CD14-positive monocyte (primary cell): ENCODE data around the gene EGFL8. TPM values are rescaled to one million over a fixed set of nuclear protein-coding genes. Genes with fewer than 3 reads are reported as not detected.

ENCODE experiments used
- DNase-seq, 3 donors: peaks; one replicate each; pipeline ENCODE4 v3.0.0-alpha.2; 2011 to 2022
- H2AFZ ChIP-seq: 2 replicates; pipeline ENCODE4 v1.6.0; 2012; ENCODE audit warnings: mild to moderate bottlenecking, low read depth, low read length, inconsistent platforms; ENCODE audit not compliant: insufficient read depth, poor library complexity, severe bottlenecking
- H3K27ac ChIP-seq, 2 donors: 1 replicate in 1 of 2; 2 replicates in 1 of 2; pipeline ENCODE4 v1.5.1; 2012 to 2013; ENCODE audit warnings: low read length in 2 of 2, control low read depth in 1 of 2, inconsistent platforms in 1 of 2, low read depth in 1 of 2, mild to moderate bottlenecking in 1 of 2
- H3K27me3 ChIP-seq, 2 donors: one replicate each; pipeline versions ENCODE4 v1.6.0 to v1.6.1; 2011 to 2013; ENCODE audit warnings: low read length in 2 of 2; ENCODE audit not compliant: control insufficient read depth in 2 of 2, insufficient read depth in 2 of 2
- H3K36me3 ChIP-seq, 2 donors: replicated peaks in 1 of 2; 1 replicate in 1 of 2; 2 replicates in 1 of 2; pipeline versions ENCODE4 v1.5.1 to v1.6.1; 2012 to 2013; ENCODE audit warnings: low read length in 2 of 2, control low read depth in 1 of 2, inconsistent platforms in 1 of 2, mild to moderate bottlenecking in 1 of 2; ENCODE audit not compliant: insufficient read depth in 2 of 2, control insufficient read depth in 1 of 2
- H3K4me1 ChIP-seq, 2 donors: 1 replicate in 1 of 2; 2 replicates in 1 of 2; pipeline versions ENCODE4 v1.5.1 to v1.6.1; 2012 to 2013; ENCODE audit warnings: low read length in 2 of 2, control low read depth in 1 of 2, inconsistent platforms in 1 of 2, mild to moderate bottlenecking in 1 of 2, moderate library complexity in 1 of 2; ENCODE audit not compliant: insufficient read depth in 2 of 2, control insufficient read depth in 1 of 2
- H3K4me2 ChIP-seq: replicated peaks from 2 replicates; pipeline ENCODE3; 2012; ENCODE audit warnings: low read length, moderate library complexity, mild to moderate bottlenecking; ENCODE audit not compliant: poor library complexity, severe bottlenecking; ENCODE audit errors: extremely low read depth
- H3K4me3 ChIP-seq, 3 experiments: fragments of 200-600 bp in 1 of 3; sonication (generic) in 1 of 3; replicated peaks in 1 of 3; 1 replicate in 2 of 3; 2 replicates in 1 of 3; pipeline ENCODE4 v1.5.1; 2011 to 2013; ENCODE audit warnings: low read length in 3 of 3, mild to moderate bottlenecking in 3 of 3, control low read depth in 2 of 3, low read depth in 2 of 3, inconsistent platforms in 1 of 3, moderate library complexity in 1 of 3
- H3K79me2 ChIP-seq: 2 replicates; pipeline ENCODE4 v1.6.0; 2012; ENCODE audit warnings: mild to moderate bottlenecking, control low read depth, inconsistent platforms, low read length, moderate library complexity; ENCODE audit not compliant: insufficient read depth
- H3K9ac ChIP-seq: 2 replicates; pipeline ENCODE4 v1.6.0; 2017; ENCODE audit warnings: low read length, mild to moderate bottlenecking; ENCODE audit not compliant: insufficient read depth, poor library complexity, severe bottlenecking
- H3K9me3 ChIP-seq, 2 donors: replicated peaks in 1 of 2; 1 replicate in 1 of 2; 2 replicates in 1 of 2; pipeline versions ENCODE4 v1.5.1 to v1.6.1; 2012 to 2013; ENCODE audit warnings: low read length in 2 of 2, control low read depth in 1 of 2; ENCODE audit not compliant: control insufficient read depth in 1 of 2, insufficient read depth in 1 of 2
- H4K20me1 ChIP-seq: 2 replicates; pipeline ENCODE4 v1.6.0; 2012; ENCODE audit warnings: mild to moderate bottlenecking, low read length, control low read depth, moderate library complexity; ENCODE audit not compliant: insufficient read depth
- H3K27ac Mint-ChIP-seq, 7 donors: one replicate each; pipeline ENCODE4 v1.8.0; 2020; ENCODE audit warnings: mild to moderate bottlenecking in 7 of 7, mixed read lengths in 7 of 7, moderate library complexity in 6 of 7, inconsistent platforms in 2 of 7
- H3K27me3 Mint-ChIP-seq, 3 donors: one replicate each; pipeline ENCODE4 v1.8.0; 2021 to 2022; ENCODE audit warnings: low read depth in 3 of 3, mild to moderate bottlenecking in 3 of 3, mixed read lengths in 3 of 3, moderate library complexity in 3 of 3, inconsistent platforms in 1 of 3
- H3K36me3 Mint-ChIP-seq, 2 donors: one replicate each; pipeline ENCODE4 v1.8.0; 2020; ENCODE audit warnings: mixed read lengths in 2 of 2, inconsistent platforms in 1 of 2, mild to moderate bottlenecking in 1 of 2
- H3K4me1 Mint-ChIP-seq: one replicate; pipeline ENCODE4 v1.8.0; 2020; ENCODE audit warnings: mild to moderate bottlenecking, mixed read lengths
- H3K4me3 Mint-ChIP-seq, 2 donors: one replicate each; pipeline ENCODE4 v1.8.0; 2020; ENCODE audit warnings: mild to moderate bottlenecking in 2 of 2, mixed read lengths in 2 of 2, moderate library complexity in 1 of 2
- H3K9me3 Mint-ChIP-seq, 7 donors: one replicate each; pipeline ENCODE4 v1.8.0; 2020 to 2022; ENCODE audit warnings: mixed read lengths in 7 of 7, mild to moderate bottlenecking in 6 of 7, moderate library complexity in 6 of 7, inconsistent platforms in 2 of 7
- WGBS: methylation state at CpG from one replicate; pipeline ENCODE4 v1.1.5; 2013; ENCODE audit warnings: missing lambda C conversion rate; ENCODE audit not compliant: insufficient coverage; 5-methylcytosine and 5-hydroxymethylcytosine counted together
- intact Hi-C, 2 donors: fragments of 100-400 bp; cut with micrococcal nuclease; formaldehyde crosslinking; loops; one replicate each; pipeline versions ENCODE4 v1.15.0 to v1.15.1; 2023
- polyA plus RNA-seq, 3 donors: library from polyadenylated mRNA; depleted of rRNA in 1 of 3; unstranded in 2 of 3; stranded (reverse) in 1 of 3; fragments of 300-500 nt in 2 of 3; fragments of >200 nt in 1 of 3; fragmentation: Illumina TruSeq in 2 of 3; gene quantifications; 1 replicate in 2 of 3; 2 replicates in 1 of 3; pipeline ENCODE4 v1.2.3, GENCODE V29; 2012 to 2021
- TF ChIP-seq, protein P1 (sequence below): fragments of 200-600 bp; IDR thresholded peaks from one replicate; pipeline ENCODE4 v1.8.0; 2022; ENCODE audit warnings: antibody characterized with exemption, mild to moderate bottlenecking

Gene EGFL8
- polyA plus RNA-seq, 3 donors, result 0.22 to 1.8 TPM; not detected in 1

GRCh38 chr6:32212076-32212760, 47.8 kb downstream of the EGFL8 start:
- no peaks in the 10 kb centered on the region for H4K20me1 ChIP-seq
- H3K9ac ChIP-seq, result no peak overlapping the region
- no peak for DNase-seq
- H3K36me3 ChIP-seq, result no peaks in the 10 kb centered on the region
- H2AFZ ChIP-seq, result no peak overlapping the region
- H3K9me3 Mint-ChIP-seq, result no peaks in the 10 kb centered on the region
- H3K27ac Mint-ChIP-seq, result no peak overlapping the region
- no peak overlapping the region for H3K4me3 ChIP-seq
- no peak overlapping the region for H3K4me2 ChIP-seq
- intact Hi-C loops, result no loop called here
- H3K4me1 Mint-ChIP-seq, result peaks cover 6% of the 10 kb centered on the region
- H3K27me3 Mint-ChIP-seq, result peaks cover 3 to 11% (median 6%) of the 10 kb centered on the region in 3 donors
- H3K27me3 ChIP-seq, result no peaks in the 10 kb centered on the region
- H3K9me3 ChIP-seq, result no peaks in the 10 kb centered on the region
- H3K27ac ChIP-seq, result no peak overlapping the region
- WGBS, result 100% methylated on average over 2 of the region's 12 CpGs
- H3K36me3 Mint-ChIP-seq, result no peaks in the 10 kb centered on the region
- H3K4me3 Mint-ChIP-seq, result no peak overlapping the region
- TF ChIP-seq, protein P1, sequence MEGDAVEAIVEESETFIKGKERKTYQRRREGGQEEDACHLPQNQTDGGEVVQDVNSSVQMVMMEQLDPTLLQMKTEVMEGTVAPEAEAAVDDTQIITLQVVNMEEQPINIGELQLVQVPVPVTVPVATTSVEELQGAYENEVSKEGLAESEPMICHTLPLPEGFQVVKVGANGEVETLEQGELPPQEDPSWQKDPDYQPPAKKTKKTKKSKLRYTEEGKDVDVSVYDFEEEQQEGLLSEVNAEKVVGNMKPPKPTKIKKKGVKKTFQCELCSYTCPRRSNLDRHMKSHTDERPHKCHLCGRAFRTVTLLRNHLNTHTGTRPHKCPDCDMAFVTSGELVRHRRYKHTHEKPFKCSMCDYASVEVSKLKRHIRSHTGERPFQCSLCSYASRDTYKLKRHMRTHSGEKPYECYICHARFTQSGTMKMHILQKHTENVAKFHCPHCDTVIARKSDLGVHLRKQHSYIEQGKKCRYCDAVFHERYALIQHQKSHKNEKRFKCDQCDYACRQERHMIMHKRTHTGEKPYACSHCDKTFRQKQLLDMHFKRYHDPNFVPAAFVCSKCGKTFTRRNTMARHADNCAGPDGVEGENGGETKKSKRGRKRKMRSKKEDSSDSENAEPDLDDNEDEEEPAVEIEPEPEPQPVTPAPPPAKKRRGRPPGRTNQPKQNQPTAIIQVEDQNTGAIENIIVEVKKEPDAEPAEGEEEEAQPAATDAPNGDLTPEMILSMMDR, result no peak
- H3K79me2 ChIP-seq, result no peaks in the 10 kb centered on the region
- no peaks in the 10 kb centered on the region for H3K4me1 ChIP-seq

- no peak overlapping the region for H3K4me2 ChIP-seq
- peaks cover under 1 to 11% (median 1%) of the 10 kb centered on the region in 3 donors for H3K27me3 Mint-ChIP-seq
- peaks cover 6% of the 10 kb centered on the region for H3K4me1 Mint-ChIP-seq
- H3K4me3 Mint-ChIP-seq, result no peak overlapping the region
- H3K9ac ChIP-seq, result no peak overlapping the region
- H3K27me3 ChIP-seq, result no peaks in the 10 kb centered on the region
- no peak overlapping the region for H3K27ac ChIP-seq
- intact Hi-C loops, result no loop called here
- no peaks in the 10 kb centered on the region for H3K9me3 ChIP-seq
- H3K36me3 ChIP-seq, result no peaks in the 10 kb centered on the region
- H4K20me1 ChIP-seq, result no peaks in the 10 kb centered on the region
- H2AFZ ChIP-seq, result no peak overlapping the region
- TF ChIP-seq, protein P1, result no peak
- H3K27ac Mint-ChIP-seq, result peak overlapping the region in 1 of 7 donors; percentile 80
- H3K4me1 ChIP-seq, result no peaks in the 10 kb centered on the region
- no peak overlapping the region for H3K4me3 ChIP-seq
- no peaks in the 10 kb centered on the region for H3K79me2 ChIP-seq
- DNase-seq, result no peak
- WGBS, result no CpG with 5 or more reads among the region's 6 CpGs
- H3K36me3 Mint-ChIP-seq, result no peaks in the 10 kb centered on the region
- no peaks in the 10 kb centered on the region for H3K9me3 Mint-ChIP-seq
Observed at GRCh38 chr6:32213649-32214048, 49.3 kb downstream of the EGFL8 start.
